Lower lobe of right lung (tissue), 2 donors: ENCODE results near the gene OLFM1. TPM values are rescaled to one million over a fixed set of nuclear protein-coding genes. Genes with fewer than 3 reads are reported as not detected.

Source experiments
- ATAC-seq, 2 donors: fragments of 200-7000 bp; cut with Tn5 transposase; one replicate each; pipeline ENCODE4 v1.9.1; 2020 to 2022; ENCODE audit warnings: mild to moderate bottlenecking in 2 of 2, moderate library complexity in 2 of 2
- DNase-seq: peaks from one replicate; pipeline ENCODE4 v3.0.0-alpha.2; 2020
- H3K27ac ChIP-seq: fragments of 200-600 bp; one replicate; pipeline ENCODE4 v1.8.0; 2022
- H3K27me3 ChIP-seq: fragments of 200-600 bp; one replicate; pipeline ENCODE4 v1.8.0; 2022; ENCODE audit warnings: low read depth
- H3K36me3 ChIP-seq: fragments of 200-600 bp; one replicate; pipeline ENCODE4 v1.8.0; 2022; ENCODE audit warnings: mild to moderate bottlenecking
- H3K4me1 ChIP-seq: fragments of 200-600 bp; one replicate; pipeline ENCODE4 v1.8.0; 2022
- H3K4me3 ChIP-seq: fragments of 200-600 bp; one replicate; pipeline ENCODE4 v1.8.0; 2022; ENCODE audit warnings: mild to moderate bottlenecking
- H3K9me3 ChIP-seq: fragments of 200-600 bp; one replicate; pipeline ENCODE4 v1.8.0; 2022
- intact Hi-C: fragments of 100-400 bp; cut with DNase I; formaldehyde crosslinking; loops from one replicate; pipeline ENCODE4 v1.11.0; 2022
- total RNA-seq: library from RNA; stranded (reverse); fragmentation: NEBNext Ultra II Directional; extraction: Animal tissue kit (Norgen Biotek cat#: 25700); gene quantifications from one replicate; pipeline ENCODE4 v1.2.1, GENCODE V29; 2021
- TF ChIP-seq, protein P1 (sequence below): fragments of 200-600 bp; IDR thresholded peaks from one replicate; pipeline ENCODE4 v1.8.0; 2022; ENCODE audit warnings: antibody characterized with exemption, mild to moderate bottlenecking
- donor health status: DM: no; HTN: yes; CAD: no; lungs with severe emphysema.

Gene OLFM1
- total RNA-seq, 1 donor from 2014 or later, result 24.1 TPM

- intact Hi-C loops, result no loop called here
These were observed 36.3 kb downstream of the OLFM1 start for GRCh38 chr9:135123773-135124134.

GRCh38 chr9:135126451-135127187 lies 39.2 kb downstream of the OLFM1 start:
- no peak for ATAC-seq
- H3K27ac ChIP-seq, result no peak overlapping the region
- no peaks in the 10 kb centered on the region for H3K36me3 ChIP-seq
- H3K9me3 ChIP-seq, result no peaks in the 10 kb centered on the region
- no peaks in the 10 kb centered on the region for H3K4me1 ChIP-seq
- peaks cover 4% of the 10 kb centered on the region for H3K27me3 ChIP-seq
- intact Hi-C loops, result no loop called here
- no peak overlapping the region for H3K4me3 ChIP-seq
- DNase-seq, result no peak
- TF ChIP-seq, protein P1, sequence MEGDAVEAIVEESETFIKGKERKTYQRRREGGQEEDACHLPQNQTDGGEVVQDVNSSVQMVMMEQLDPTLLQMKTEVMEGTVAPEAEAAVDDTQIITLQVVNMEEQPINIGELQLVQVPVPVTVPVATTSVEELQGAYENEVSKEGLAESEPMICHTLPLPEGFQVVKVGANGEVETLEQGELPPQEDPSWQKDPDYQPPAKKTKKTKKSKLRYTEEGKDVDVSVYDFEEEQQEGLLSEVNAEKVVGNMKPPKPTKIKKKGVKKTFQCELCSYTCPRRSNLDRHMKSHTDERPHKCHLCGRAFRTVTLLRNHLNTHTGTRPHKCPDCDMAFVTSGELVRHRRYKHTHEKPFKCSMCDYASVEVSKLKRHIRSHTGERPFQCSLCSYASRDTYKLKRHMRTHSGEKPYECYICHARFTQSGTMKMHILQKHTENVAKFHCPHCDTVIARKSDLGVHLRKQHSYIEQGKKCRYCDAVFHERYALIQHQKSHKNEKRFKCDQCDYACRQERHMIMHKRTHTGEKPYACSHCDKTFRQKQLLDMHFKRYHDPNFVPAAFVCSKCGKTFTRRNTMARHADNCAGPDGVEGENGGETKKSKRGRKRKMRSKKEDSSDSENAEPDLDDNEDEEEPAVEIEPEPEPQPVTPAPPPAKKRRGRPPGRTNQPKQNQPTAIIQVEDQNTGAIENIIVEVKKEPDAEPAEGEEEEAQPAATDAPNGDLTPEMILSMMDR, result no peak

More at GRCh38 chr9:135123773-135124134, 36.3 kb downstream of the OLFM1 start:
- TF ChIP-seq, protein P1, result no peak
- Histone ChIP-seq H3K9me3 (no peaks in the 10 kb centered on the region), H3K4me1 (no peaks in the 10 kb centered on the region), H3K36me3 (no peaks in the 10 kb centered on the region), H3K27ac (no peak overlapping the region), H3K4me3 (no peak overlapping the region), H3K27me3 (peaks cover 4% of the 10 kb centered on the region)
- ATAC-seq (no peak), DNase-seq (peak; percentile 24)

GRCh38 chr9:135127718-135128670 lies 40.5 kb downstream of the OLFM1 start:
- Histone ChIP-seq H3K27me3 (peaks cover 13% of the 10 kb centered on the region), H3K27ac (no peak overlapping the region), H3K4me1 (no peaks in the 10 kb centered on the region), H3K9me3 (no peaks in the 10 kb centered on the region), H3K36me3 (no peaks in the 10 kb centered on the region), H3K4me3 (no peak overlapping the region)
- ATAC-seq (no peak), DNase-seq (no peak)
- intact Hi-C loops, result no loop called here
- TF ChIP-seq, protein P1, result no peak

- H3K27ac ChIP-seq, result no peak overlapping the region
- peaks cover 25% of the 10 kb centered on the region for H3K27me3 ChIP-seq
- no peak for DNase-seq
- ATAC-seq, result no peak
- no peaks in the 10 kb centered on the region for H3K4me1 ChIP-seq
- no peaks in the 10 kb centered on the region for H3K36me3 ChIP-seq
- H3K9me3 ChIP-seq, result no peaks in the 10 kb centered on the region
- H3K4me3 ChIP-seq, result no peak overlapping the region
- intact Hi-C loops, result no loop called here
- TF ChIP-seq, protein P1, result no peak
These were observed 41.7 kb downstream of the OLFM1 start for GRCh38 chr9:135129137-135129695.

DNA sequence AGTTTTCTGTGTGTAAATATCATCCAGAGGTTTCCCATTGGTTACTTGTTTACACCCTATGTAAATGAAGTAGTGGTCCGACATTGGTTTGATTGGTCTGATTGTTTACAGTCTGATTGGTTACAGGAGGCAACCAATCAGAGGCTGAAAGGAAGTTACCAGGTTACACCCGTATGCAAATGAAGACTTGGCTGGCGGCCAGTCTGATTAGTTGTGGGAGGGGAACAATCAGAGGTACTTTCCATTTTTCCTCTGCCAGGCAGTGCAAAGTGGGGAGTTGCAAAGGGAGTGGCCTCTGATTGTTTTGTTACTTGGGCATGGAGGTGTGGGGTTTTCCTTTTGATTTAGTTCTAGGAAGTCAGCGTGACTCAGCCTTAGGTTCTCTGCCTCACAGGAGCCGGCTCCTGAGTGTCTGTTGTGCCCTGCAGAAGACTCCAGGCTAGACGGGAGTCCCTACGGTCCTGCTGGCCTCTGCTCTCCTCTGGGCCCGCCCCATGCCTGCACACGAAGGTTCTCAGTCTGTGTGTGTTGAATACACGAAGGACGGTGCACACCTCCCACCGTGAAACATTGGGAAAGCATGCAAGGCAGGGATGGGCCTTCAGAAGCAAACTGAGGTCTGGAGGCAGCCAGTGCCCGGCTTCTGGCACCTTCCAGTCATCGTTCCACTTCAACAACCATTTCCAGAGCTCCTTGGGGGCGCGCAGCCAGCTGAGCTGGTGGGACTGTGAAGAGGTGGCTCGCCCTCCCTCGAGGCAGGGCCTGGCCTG lies 42.9 kb downstream of the OLFM1 start:
- Histone ChIP-seq H3K27me3 (peaks cover 34% of the 10 kb centered on the region), H3K27ac (no peak overlapping the region), H3K36me3 (no peaks in the 10 kb centered on the region), H3K9me3 (no peaks in the 10 kb centered on the region), H3K4me3 (no peak overlapping the region), H3K4me1 (no peaks in the 10 kb centered on the region)
- TF ChIP-seq, protein P1, result no peak
- ATAC-seq (no peak), DNase-seq (no peak)
- intact Hi-C loops, result no loop called here
